Parathyroid adenoma (tissue), 2 donors: Measurements from ENCODE around the gene SLC9B1.
"Not testable (repeated sequence)": the region's sequence is repeated elsewhere in the genome, so short reads cannot be mapped to it uniquely, and the experiment has no call there.

Experiments used
- H2AFZ ChIP-seq: fragments of 300-600 bp; sonication (generic); one replicate; pipeline ENCODE4 v1.7.0; 2017; ENCODE audit warnings: antibody characterized with exemption, mild to moderate bottlenecking
- H3K27ac ChIP-seq: fragments of 300-600 bp; sonication (generic); one replicate; pipeline ENCODE4 v1.7.0; 2017
- H3K27me3 ChIP-seq: fragments of 300-600 bp; sonication (generic); one replicate; pipeline ENCODE4 v1.7.0; 2017; ENCODE audit warnings: low read length; ENCODE audit not compliant: control insufficient read depth, insufficient read depth
- H3K36me3 ChIP-seq: fragments of 300-600 bp; sonication (generic); one replicate; pipeline ENCODE4 v1.7.0; 2017; ENCODE audit warnings: low read length; ENCODE audit not compliant: control insufficient read depth, insufficient read depth
- H3K4me1 ChIP-seq: fragments of 300-600 bp; sonication (generic); one replicate; pipeline ENCODE4 v1.7.0; 2017; ENCODE audit warnings: control low read depth
- H3K4me2 ChIP-seq: fragments of 300-600 bp; sonication (generic); one replicate; pipeline ENCODE4 v1.7.0; 2017; ENCODE audit warnings: low read length
- H3K4me3 ChIP-seq: fragments of 300-600 bp; sonication (generic); one replicate; pipeline ENCODE4 v1.7.0; 2017; ENCODE audit warnings: low read depth, low read length
- H3K79me2 ChIP-seq: fragments of 300-600 bp; sonication (generic); one replicate; pipeline ENCODE4 v1.7.0; 2017; ENCODE audit warnings: control low read depth
- H3K9ac ChIP-seq: fragments of 300-600 bp; sonication (generic); one replicate; pipeline ENCODE4 v1.7.0; 2017; ENCODE audit warnings: mild to moderate bottlenecking
- H3K9me3 ChIP-seq: fragments of 300-600 bp; sonication (generic); one replicate; pipeline ENCODE4 v1.7.0; 2017; ENCODE audit warnings: low read length; ENCODE audit not compliant: control insufficient read depth
- TF ChIP-seq, protein P1 (sequence below): fragments of 300-600 bp; sonication (generic); IDR thresholded peaks from one replicate; pipeline ENCODE4 v1.7.0; 2017; ENCODE audit warnings: antibody characterized with exemption, mild to moderate bottlenecking
- donor health status: primary hyperparathyroidism.

The SLC9B1 gene

DNA sequence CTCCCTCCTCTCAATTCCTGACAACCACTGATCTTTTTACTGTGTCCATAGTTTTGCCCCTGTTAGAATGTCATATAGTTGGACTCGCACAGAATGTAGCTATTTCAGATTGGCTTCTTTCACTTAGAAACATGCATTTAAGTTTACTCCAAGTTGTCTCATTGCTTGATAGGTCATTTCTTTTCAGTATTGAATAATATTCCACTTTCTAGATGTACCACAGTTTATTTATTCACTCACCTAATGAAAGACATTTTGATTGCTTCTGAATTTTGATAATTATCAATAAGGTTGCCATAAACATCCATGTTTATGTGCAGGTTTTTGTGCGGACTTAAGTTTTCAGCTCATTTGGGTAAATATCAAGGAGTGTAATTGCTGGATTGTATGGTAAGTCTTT is 38.5 kb downstream of the SLC9B1 start:
- H3K79me2 ChIP-seq, result no peaks in the 10 kb centered on the region
- no peak overlapping the region for H3K9ac ChIP-seq
- H3K4me3 ChIP-seq, result no peak overlapping the region
- H3K36me3 ChIP-seq, result no peaks in the 10 kb centered on the region
- no peak overlapping the region for H3K27ac ChIP-seq
- no peak overlapping the region for H2AFZ ChIP-seq
- TF ChIP-seq, protein P1, sequence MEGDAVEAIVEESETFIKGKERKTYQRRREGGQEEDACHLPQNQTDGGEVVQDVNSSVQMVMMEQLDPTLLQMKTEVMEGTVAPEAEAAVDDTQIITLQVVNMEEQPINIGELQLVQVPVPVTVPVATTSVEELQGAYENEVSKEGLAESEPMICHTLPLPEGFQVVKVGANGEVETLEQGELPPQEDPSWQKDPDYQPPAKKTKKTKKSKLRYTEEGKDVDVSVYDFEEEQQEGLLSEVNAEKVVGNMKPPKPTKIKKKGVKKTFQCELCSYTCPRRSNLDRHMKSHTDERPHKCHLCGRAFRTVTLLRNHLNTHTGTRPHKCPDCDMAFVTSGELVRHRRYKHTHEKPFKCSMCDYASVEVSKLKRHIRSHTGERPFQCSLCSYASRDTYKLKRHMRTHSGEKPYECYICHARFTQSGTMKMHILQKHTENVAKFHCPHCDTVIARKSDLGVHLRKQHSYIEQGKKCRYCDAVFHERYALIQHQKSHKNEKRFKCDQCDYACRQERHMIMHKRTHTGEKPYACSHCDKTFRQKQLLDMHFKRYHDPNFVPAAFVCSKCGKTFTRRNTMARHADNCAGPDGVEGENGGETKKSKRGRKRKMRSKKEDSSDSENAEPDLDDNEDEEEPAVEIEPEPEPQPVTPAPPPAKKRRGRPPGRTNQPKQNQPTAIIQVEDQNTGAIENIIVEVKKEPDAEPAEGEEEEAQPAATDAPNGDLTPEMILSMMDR, result no peak
- H3K4me1 ChIP-seq, result no peaks in the 10 kb centered on the region
- H3K4me2 ChIP-seq, result no peak overlapping the region
- H3K27me3 ChIP-seq, result no peaks in the 10 kb centered on the region
- H3K9me3 ChIP-seq, result no peaks in the 10 kb centered on the region

DNA sequence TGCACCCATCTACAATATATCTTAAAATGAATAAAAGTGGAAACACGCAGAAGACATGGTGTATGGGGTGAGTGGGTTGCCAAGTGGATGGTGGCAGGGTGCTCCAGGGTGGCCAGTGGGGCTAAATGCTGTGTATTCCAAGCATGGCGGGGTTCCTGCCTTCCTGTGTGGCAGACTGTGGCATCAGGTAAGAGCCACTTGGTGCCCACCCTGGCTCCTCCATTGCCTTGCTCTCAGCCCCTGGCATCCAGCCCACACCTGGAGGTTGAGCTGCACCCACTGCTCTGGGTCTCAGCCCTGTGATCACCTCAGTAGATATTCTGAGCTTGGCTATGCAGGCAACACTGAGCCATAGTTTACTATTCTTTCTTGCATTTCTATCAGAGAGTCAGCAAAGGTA is 57.7 kb downstream of the SLC9B1 start:
- not testable (repeated sequence) for H3K4me1 ChIP-seq, H3K4me2 ChIP-seq, H2AFZ ChIP-seq, H3K9ac ChIP-seq, H3K9me3 ChIP-seq, H3K36me3 ChIP-seq, H3K27me3 ChIP-seq, H3K79me2 ChIP-seq, H3K4me3 ChIP-seq, H3K27ac ChIP-seq

DNA sequence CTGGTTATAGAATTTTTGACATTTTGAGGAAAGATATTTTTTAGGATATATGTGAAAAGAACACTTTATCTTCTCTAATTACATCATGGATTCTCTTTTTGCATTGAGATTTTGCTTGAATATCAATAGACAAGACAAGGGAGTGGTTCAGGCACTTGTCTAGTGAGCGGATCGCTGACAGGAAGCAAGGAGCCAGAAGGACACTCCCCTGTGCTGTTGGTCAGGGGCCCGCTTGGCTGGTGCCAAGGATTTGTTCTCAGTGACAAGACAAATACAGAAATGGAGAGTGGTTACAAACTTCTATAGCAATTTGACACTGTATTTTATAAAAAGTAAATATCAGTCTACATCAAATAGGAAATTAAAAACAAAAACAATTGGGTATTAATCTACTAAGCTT is 60.0 kb downstream of the SLC9B1 start:
- H3K27me3 ChIP-seq, result no peaks in the 10 kb centered on the region
- H3K4me2 ChIP-seq, result no peak overlapping the region
- H3K9ac ChIP-seq, result no peak overlapping the region
- no peak overlapping the region for H2AFZ ChIP-seq
- no peaks in the 10 kb centered on the region for H3K36me3 ChIP-seq
- no peak overlapping the region for H3K27ac ChIP-seq
- H3K9me3 ChIP-seq, result no peaks in the 10 kb centered on the region
- TF ChIP-seq, protein P1, result no peak
- H3K79me2 ChIP-seq, result no peaks in the 10 kb centered on the region
- H3K4me1 ChIP-seq, result no peaks in the 10 kb centered on the region
- H3K4me3 ChIP-seq, result no peak overlapping the region

DNA sequence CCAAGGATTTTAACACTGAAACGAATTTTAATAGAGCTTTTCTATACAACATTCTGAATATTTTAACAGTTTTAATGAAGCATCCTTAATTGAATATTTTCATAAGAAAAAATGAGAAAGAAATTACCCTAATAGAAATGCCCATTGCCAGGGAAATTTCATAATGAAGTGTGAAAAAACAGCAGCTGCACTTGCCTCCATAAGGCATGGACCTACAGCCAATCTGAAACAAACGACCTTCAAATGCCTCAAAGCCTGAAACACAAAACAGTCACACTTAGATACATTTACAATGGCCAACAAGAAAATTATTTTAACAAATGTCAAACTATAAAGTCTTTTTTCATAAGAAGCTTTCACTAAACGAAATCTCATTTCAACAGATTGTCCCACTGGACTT is 74.4 kb downstream of the SLC9B1 start:
- TF ChIP-seq, protein P1, result no peak
- H3K9me3 ChIP-seq, result no peaks in the 10 kb centered on the region
- H3K79me2 ChIP-seq, result no peaks in the 10 kb centered on the region
- H3K27me3 ChIP-seq, result no peaks in the 10 kb centered on the region
- no peaks in the 10 kb centered on the region for H3K36me3 ChIP-seq
- no peak overlapping the region for H2AFZ ChIP-seq
- H3K9ac ChIP-seq, result no peak overlapping the region
- H3K27ac ChIP-seq, result no peak overlapping the region
- no peak overlapping the region for H3K4me2 ChIP-seq
- H3K4me3 ChIP-seq, result no peak overlapping the region
- H3K4me1 ChIP-seq, result no peaks in the 10 kb centered on the region

DNA sequence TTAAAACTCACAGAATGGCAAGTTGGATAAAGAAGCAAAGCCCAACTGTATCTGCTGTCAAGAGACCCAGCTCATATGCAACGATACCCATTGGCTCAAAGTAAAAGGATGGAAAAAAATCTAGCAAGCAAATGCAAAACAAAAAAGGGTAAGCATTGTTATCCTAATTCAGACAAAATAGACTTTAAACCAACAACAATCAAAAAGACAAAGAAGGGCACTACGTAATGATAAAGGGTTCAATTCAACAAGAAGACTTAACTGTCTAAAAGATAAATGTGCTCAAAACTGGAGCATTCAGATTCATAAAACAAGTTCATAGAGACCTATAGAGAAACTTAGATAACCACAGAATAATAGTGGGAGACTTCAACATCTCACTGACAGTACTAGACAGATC is 81.4 kb downstream of the SLC9B1 start:
- not testable (repeated sequence) for H3K9ac ChIP-seq, H3K27me3 ChIP-seq, H2AFZ ChIP-seq, H3K4me3 ChIP-seq, H3K9me3 ChIP-seq, H3K4me1 ChIP-seq, H3K36me3 ChIP-seq, H3K27ac ChIP-seq, H3K79me2 ChIP-seq, H3K4me2 ChIP-seq

DNA sequence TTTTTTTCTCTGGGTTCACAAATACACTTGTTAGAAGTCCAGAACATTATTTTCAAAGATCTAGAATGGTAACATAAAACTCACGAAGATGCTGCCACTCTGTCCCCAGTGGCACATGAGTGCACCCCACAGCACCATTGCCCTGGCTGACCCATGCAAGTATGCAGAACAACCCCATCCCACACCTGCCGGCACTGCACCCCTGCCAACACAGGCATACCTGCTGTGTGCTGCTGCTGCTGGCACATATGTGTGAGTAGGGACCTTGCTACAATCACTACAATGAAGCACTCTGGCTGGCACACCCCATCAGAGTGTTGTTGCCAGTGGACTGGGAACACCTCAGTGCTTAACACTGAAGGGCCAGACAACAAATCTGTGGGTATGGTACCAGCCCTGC is 83.8 kb downstream of the SLC9B1 start:
- H3K9me3 ChIP-seq, result no peaks in the 10 kb centered on the region
- H3K27ac ChIP-seq, result no peak overlapping the region
- no peak overlapping the region for H3K4me2 ChIP-seq
- no peak overlapping the region for H3K4me3 ChIP-seq
- TF ChIP-seq, protein P1, result no peak
- H2AFZ ChIP-seq, result no peak overlapping the region
- H3K9ac ChIP-seq, result no peak overlapping the region
- no peaks in the 10 kb centered on the region for H3K36me3 ChIP-seq
- H3K4me1 ChIP-seq, result no peaks in the 10 kb centered on the region
- H3K27me3 ChIP-seq, result no peaks in the 10 kb centered on the region
- no peaks in the 10 kb centered on the region for H3K79me2 ChIP-seq

DNA sequence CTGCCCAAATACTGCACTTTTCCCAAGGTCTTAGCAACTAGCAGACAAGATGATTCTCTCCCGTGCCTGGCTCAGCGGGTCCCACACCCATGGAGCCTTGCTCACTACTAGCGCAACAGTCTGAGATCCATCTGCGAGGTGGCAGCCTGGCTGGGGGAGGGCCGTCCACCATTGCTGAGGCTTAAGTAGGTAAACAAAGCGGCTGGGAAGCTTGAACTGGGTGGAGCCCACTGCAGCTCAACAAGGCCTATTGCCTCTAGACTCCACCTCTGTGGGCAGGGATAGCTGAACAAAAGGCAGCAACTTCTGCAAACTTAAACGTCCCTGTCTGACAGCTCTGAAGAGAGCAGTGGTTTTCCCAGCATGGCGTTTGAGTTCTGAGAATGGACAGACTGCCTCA is 99.8 kb downstream of the SLC9B1 start:
- not testable (repeated sequence) for H3K36me3 ChIP-seq, H3K79me2 ChIP-seq, H3K4me3 ChIP-seq, H3K27ac ChIP-seq, H3K27me3 ChIP-seq, H3K9ac ChIP-seq, H2AFZ ChIP-seq, H3K4me2 ChIP-seq, H3K9me3 ChIP-seq, H3K4me1 ChIP-seq
